HepG2 (cell line): Measurements from ENCODE around the gene DOK4.

ENCODE experiments used
- HIVEP1 ChIP-seq: sonication (generic); formaldehyde crosslinking; IDR thresholded peaks from 2 replicates; pipeline ENCODE4 v1.4.0; 2020; ENCODE audit warnings: mild to moderate bottlenecking, missing genetic modification reagents
- ZNF274 ChIP-seq: sonication (generic); formaldehyde crosslinking; IDR thresholded peaks from 2 replicates; pipeline ENCODE4 v1.5.1; 2020; ENCODE audit warnings: mild to moderate bottlenecking, missing genetic modification reagents
- TF ChIP-seq, protein P1 (sequence below): sonication (generic); formaldehyde crosslinking; IDR thresholded peaks from 2 replicates; pipeline ENCODE4 v1.4.0; 2020; ENCODE audit warnings: missing genetic modification reagents

GRCh38 chr16:57534337-57534880 is 48.1 kb upstream of the DOK4 start:
- TF ChIP-seq, protein P1, sequence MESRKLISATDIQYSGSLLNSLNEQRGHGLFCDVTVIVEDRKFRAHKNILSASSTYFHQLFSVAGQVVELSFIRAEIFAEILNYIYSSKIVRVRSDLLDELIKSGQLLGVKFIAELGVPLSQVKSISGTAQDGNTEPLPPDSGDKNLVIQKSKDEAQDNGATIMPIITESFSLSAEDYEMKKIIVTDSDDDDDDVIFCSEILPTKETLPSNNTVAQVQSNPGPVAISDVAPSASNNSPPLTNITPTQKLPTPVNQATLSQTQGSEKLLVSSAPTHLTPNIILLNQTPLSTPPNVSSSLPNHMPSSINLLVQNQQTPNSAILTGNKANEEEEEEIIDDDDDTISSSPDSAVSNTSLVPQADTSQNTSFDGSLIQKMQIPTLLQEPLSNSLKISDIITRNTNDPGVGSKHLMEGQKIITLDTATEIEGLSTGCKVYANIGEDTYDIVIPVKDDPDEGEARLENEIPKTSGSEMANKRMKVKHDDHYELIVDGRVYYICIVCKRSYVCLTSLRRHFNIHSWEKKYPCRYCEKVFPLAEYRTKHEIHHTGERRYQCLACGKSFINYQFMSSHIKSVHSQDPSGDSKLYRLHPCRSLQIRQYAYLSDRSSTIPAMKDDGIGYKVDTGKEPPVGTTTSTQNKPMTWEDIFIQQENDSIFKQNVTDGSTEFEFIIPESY (CRISPR knock-in tag) = no peak
- TF ChIP-seq ZNF274 (CRISPR knock-in tag) (no peak), HIVEP1 (CRISPR knock-in tag) (no peak)
